Measurements from ENCODE around the gene LSM5.

DNA sequence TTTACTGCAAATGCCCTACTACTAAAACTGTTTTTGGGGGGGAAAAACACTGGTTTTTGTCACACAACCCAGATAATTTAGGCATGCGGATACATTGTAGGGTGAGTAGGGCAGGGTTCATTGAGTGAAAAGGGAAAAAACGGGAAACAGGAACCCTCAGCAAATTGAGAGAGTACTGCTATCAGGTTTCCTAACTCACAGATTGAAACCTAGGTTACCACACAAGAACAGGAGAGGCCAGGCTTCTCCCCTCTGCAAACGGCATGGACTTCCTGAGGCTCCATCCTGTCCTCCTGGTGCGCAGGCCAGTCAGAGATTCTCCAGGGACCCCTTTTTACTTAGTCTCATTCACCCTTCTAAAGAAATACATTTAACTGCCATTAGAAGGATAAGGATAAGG, 35.7 kb upstream of the LSM5 start:
- TF ChIP-seq FOXM1 (IDR thresholded peaks at IDR 0.05; ENCODE audit: low read depth): no peak
- no peak for TF ChIP-seq FOXM1 (CRISPR knock-in tag; IDR thresholded peaks at IDR 0.05; ENCODE audit: low read depth)
- TF ChIP-seq, protein P1, sequence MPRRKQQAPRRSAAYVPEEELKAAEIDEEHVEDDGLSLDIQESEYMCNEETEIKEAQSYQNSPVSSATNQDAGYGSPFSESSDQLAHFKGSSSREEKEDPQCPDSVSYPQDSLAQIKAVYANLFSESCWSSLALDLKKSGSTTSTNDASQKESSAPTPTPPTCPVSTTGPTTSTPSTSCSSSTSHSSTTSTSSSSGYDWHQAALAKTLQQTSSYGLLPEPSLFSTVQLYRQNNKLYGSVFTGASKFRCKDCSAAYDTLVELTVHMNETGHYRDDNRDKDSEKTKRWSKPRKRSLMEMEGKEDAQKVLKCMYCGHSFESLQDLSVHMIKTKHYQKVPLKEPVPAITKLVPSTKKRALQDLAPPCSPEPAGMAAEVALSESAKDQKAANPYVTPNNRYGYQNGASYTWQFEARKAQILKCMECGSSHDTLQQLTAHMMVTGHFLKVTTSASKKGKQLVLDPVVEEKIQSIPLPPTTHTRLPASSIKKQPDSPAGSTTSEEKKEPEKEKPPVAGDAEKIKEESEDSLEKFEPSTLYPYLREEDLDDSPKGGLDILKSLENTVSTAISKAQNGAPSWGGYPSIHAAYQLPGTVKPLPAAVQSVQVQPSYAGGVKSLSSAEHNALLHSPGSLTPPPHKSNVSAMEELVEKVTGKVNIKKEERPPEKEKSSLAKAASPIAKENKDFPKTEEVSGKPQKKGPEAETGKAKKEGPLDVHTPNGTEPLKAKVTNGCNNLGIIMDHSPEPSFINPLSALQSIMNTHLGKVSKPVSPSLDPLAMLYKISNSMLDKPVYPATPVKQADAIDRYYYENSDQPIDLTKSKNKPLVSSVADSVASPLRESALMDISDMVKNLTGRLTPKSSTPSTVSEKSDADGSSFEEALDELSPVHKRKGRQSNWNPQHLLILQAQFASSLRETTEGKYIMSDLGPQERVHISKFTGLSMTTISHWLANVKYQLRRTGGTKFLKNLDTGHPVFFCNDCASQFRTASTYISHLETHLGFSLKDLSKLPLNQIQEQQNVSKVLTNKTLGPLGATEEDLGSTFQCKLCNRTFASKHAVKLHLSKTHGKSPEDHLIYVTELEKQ (CRISPR knock-in tag; IDR thresholded peaks at IDR 0.05): no peak
- TF ChIP-seq, protein P2, sequence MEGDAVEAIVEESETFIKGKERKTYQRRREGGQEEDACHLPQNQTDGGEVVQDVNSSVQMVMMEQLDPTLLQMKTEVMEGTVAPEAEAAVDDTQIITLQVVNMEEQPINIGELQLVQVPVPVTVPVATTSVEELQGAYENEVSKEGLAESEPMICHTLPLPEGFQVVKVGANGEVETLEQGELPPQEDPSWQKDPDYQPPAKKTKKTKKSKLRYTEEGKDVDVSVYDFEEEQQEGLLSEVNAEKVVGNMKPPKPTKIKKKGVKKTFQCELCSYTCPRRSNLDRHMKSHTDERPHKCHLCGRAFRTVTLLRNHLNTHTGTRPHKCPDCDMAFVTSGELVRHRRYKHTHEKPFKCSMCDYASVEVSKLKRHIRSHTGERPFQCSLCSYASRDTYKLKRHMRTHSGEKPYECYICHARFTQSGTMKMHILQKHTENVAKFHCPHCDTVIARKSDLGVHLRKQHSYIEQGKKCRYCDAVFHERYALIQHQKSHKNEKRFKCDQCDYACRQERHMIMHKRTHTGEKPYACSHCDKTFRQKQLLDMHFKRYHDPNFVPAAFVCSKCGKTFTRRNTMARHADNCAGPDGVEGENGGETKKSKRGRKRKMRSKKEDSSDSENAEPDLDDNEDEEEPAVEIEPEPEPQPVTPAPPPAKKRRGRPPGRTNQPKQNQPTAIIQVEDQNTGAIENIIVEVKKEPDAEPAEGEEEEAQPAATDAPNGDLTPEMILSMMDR (IDR thresholded peaks at IDR 0.05 in 2 of 3, conservative IDR thresholded peaks at IDR 0.05 in 1 of 3; ENCODE audit: insufficient read depth in 2 of 3, low read depth in 1 of 3, low read length in 3 of 3): no peak
- TF ChIP-seq EP300 (IDR thresholded peaks at IDR 0.05; ENCODE audit: low read length): no peak
- no peak for TF ChIP-seq MYBL2 (IDR thresholded peaks at IDR 0.05; ENCODE audit: low read depth)
- TF ChIP-seq MYBL2 (CRISPR knock-in tag; IDR thresholded peaks at IDR 0.05; ENCODE audit: borderline replicate concordance): no peak
- TF ChIP-seq SP1 (CRISPR knock-in tag; IDR thresholded peaks at IDR 0.05): no peak
- no peak for TF ChIP-seq ZNF75A (CRISPR knock-in tag; IDR thresholded peaks at IDR 0.05)
- TF ChIP-seq, protein P3, sequence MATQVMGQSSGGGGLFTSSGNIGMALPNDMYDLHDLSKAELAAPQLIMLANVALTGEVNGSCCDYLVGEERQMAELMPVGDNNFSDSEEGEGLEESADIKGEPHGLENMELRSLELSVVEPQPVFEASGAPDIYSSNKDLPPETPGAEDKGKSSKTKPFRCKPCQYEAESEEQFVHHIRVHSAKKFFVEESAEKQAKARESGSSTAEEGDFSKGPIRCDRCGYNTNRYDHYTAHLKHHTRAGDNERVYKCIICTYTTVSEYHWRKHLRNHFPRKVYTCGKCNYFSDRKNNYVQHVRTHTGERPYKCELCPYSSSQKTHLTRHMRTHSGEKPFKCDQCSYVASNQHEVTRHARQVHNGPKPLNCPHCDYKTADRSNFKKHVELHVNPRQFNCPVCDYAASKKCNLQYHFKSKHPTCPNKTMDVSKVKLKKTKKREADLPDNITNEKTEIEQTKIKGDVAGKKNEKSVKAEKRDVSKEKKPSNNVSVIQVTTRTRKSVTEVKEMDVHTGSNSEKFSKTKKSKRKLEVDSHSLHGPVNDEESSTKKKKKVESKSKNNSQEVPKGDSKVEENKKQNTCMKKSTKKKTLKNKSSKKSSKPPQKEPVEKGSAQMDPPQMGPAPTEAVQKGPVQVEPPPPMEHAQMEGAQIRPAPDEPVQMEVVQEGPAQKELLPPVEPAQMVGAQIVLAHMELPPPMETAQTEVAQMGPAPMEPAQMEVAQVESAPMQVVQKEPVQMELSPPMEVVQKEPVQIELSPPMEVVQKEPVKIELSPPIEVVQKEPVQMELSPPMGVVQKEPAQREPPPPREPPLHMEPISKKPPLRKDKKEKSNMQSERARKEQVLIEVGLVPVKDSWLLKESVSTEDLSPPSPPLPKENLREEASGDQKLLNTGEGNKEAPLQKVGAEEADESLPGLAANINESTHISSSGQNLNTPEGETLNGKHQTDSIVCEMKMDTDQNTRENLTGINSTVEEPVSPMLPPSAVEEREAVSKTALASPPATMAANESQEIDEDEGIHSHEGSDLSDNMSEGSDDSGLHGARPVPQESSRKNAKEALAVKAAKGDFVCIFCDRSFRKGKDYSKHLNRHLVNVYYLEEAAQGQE (IDR thresholded peaks at IDR 0.05; ENCODE audit: borderline replicate concordance): no peak
- TF ChIP-seq, protein P3 (CRISPR knock-in tag; IDR thresholded peaks at IDR 0.05; ENCODE audit: low read depth): no peak
- no peak for TF ChIP-seq GABPA (tag; conservative IDR thresholded peaks at IDR 0.05; ENCODE audit: low read depth)
- TF ChIP-seq SMAD1 (IDR thresholded peaks at IDR 0.05; ENCODE audit: low read depth, low read length, partially characterized antibody): no peak
- TF ChIP-seq ZBTB7A (IDR thresholded peaks at IDR 0.05; ENCODE audit: borderline replicate concordance, control insufficient read depth, low read depth, low read length): no peak
- TF ChIP-seq, protein P4, sequence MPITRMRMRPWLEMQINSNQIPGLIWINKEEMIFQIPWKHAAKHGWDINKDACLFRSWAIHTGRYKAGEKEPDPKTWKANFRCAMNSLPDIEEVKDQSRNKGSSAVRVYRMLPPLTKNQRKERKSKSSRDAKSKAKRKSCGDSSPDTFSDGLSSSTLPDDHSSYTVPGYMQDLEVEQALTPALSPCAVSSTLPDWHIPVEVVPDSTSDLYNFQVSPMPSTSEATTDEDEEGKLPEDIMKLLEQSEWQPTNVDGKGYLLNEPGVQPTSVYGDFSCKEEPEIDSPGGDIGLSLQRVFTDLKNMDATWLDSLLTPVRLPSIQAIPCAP (CRISPR knock-in tag; IDR thresholded peaks at IDR 0.05; ENCODE audit: borderline replicate concordance): no peak
- TF ChIP-seq, protein P5, sequence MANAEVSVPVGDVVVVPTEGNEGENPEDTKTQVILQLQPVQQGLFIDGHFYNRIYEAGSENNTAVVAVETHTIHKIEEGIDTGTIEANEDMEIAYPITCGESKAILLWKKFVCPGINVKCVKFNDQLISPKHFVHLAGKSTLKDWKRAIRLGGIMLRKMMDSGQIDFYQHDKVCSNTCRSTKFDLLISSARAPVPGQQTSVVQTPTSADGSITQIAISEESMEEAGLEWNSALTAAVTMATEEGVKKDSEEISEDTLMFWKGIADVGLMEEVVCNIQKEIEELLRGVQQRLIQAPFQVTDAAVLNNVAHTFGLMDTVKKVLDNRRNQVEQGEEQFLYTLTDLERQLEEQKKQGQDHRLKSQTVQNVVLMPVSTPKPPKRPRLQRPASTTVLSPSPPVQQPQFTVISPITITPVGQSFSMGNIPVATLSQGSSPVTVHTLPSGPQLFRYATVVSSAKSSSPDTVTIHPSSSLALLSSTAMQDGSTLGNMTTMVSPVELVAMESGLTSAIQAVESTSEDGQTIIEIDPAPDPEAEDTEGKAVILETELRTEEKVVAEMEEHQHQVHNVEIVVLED (CRISPR knock-in tag; IDR thresholded peaks at IDR 0.05): no peak
- TF ChIP-seq TCF3 (CRISPR knock-in tag; IDR thresholded peaks at IDR 0.05): no peak

Measured in K562 (cell line).